GM19395 (cell line): ENCODE data around the gene FER.

Experiments used
- ATAC-seq: cut with Tn5 transposase; IDR thresholded peaks from one replicate; pipeline ENCODE4 v1.9.1; 2021; ENCODE audit warnings: mild to moderate bottlenecking, moderate library complexity; ENCODE audit not compliant: unreplicated experiment

The FER gene

DNA sequence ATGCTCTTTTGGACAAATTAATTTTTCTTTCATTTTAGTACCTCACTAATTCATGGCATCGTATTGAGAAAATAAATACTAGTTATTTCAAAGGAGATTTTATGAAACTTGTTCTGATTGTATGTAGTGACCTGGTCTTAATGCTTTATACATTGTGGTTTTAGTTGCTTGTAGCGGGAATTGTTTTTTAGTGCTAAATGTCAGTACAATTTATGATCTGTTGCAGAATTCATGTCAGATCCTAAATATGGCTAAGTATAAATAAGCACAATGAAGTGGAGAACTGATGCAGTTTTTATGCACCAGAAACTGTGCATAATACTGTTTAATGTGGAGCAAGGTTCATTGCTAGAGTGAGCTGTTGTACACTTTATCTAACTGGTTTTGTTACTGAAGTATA is 353.3 kb downstream of the FER start:
- no peak for ATAC-seq

- no peak for ATAC-seq
Measured at GRCh38 chr5:109102096-109102690, 354.5 kb downstream of the FER start.

DNA sequence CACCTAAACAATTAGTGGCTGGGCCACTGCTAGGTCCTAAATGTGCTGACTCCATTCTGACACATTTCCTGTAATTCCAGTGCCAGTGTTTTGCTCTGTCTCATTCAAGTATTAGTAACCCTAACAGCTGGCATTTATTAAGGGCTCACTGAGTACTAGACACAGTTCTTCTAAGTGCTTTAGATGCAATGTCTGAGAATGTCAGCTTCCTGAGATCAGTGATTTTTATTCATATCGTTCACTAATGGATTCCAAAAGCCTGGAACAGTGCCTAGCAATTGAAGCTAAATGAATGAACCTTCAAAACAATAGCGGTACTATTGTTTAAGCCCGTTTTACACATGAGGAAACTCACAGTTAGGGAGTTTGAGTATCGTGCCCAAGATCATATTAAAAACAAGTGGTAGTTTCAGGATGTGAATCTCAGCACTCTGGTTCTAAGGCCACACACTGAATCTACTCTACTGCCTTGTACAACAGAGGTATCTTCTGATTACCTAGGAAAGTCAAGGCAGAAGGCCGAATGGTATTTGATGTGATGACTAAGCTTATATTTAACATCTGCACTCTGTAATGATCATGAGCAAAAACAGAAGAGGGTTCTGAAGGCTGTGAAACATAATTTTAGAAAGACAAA is 358.1 kb downstream of the FER start:
- no peak for ATAC-seq

DNA sequence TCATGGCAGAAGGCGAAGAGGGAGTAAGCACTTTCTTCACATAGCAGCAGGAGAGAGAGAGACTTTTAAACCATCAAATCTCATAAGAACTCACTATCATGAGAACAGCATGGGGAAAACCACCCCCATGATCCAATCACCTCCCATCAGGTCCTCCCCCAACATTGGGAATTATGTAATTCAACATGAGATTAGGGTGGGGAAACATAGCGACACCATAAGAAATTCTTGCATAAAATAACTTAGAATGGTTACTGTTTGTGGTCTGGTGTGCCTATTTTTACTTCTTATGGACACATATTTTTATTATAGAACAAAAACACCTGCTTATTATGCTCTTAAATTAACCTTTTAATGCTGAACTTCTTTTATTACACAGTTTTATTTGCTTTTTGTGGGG is 364.0 kb downstream of the FER start:
- ATAC-seq, result no peak

DNA sequence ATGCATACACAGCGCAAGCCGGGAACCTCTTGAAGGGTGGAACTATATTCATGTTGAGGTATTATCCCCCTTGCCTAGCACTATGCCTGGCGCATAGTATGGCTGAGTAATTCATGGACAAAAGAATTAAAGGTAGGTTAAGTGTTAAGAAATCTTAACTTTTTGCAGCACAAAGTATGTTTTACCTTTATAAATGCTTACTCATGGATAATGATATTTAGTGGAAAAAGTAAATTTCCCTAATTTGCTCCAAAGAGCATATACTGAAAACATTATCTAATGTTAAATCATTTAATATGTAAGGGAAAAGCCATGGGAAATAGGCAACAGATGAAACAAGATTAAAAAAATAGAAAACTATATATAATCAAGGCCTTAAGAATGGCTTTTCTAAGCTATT is 365.9 kb downstream of the FER start:
- ATAC-seq, result no peak

GRCh38 chr5:109121225-109121624 is 373.5 kb downstream of the FER start:
- no peak for ATAC-seq

GRCh38 chr5:109125755-109126429 is 378.2 kb downstream of the FER start:
- ATAC-seq, result no peak

DNA sequence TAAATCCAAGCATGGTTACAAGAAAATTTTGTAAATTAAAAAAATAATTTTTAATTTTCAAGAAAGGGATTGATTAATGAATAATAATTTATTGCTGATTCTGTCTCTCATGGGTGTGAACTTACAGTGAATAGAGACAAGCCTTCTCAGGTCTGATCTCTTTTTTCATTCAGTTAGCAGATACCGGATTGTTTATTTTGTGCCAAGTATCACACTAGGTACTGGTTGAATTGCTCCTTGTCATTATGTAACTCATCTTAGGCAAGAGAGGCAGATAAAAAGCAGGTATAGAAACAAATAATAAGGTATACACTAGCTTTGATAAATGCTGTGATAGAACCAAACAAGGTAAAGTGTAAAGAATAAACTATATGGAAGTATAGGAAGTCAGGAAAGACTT is 378.8 kb downstream of the FER start:
- ATAC-seq, result no peak

- ATAC-seq, result no peak
Measured at GRCh38 chr5:109136906-109137305, 389.2 kb downstream of the FER start.

- no peak for ATAC-seq
Measured at GRCh38 chr5:109141222-109142200, 393.8 kb downstream of the FER start.

DNA sequence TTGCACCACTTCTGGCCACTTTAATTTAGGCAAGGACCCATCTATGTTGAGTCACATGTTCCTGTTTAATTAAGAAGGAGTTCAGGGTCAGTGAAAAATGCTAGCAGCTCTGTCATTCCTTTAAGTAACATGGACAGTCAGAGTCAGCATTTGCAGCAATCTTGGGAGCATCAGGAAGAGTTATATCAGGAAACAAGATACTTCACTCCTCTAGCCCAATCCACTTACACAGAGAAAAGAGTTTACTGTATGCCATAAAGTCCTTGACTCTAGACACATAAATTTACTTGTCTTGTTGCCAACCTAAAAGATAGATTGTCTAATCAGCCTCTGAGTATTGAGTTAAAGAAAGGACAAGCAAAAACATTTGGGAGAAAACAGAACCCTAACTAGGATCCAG is 395.3 kb downstream of the FER start:
- ATAC-seq, result no peak

DNA sequence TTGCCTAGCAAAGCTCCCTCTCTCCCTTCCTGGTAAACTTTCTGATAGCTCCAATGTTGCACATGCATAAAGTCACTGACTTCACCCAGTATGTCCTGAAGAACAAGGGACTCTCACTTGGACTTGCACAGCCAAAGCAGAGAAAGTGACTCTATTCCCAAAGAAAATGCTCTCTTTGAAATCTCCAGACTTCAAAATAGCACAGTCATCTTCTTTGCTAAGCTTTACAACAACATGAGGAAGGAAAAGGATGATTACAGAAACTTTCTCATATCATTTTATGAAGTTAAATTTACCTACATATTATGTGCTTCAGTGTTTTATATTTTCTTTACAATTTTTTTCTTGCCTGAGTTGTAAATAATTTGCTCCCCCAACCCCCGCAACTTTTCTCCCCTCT is 397.4 kb downstream of the FER start:
- no peak for ATAC-seq

GRCh38 chr5:109146591-109146990 is 398.9 kb downstream of the FER start:
- no peak for ATAC-seq

- no peak for ATAC-seq
Measured at GRCh38 chr5:109152565-109152964, 404.9 kb downstream of the FER start.

GRCh38 chr5:109155625-109156024 is 407.9 kb downstream of the FER start:
- ATAC-seq, result no peak

DNA sequence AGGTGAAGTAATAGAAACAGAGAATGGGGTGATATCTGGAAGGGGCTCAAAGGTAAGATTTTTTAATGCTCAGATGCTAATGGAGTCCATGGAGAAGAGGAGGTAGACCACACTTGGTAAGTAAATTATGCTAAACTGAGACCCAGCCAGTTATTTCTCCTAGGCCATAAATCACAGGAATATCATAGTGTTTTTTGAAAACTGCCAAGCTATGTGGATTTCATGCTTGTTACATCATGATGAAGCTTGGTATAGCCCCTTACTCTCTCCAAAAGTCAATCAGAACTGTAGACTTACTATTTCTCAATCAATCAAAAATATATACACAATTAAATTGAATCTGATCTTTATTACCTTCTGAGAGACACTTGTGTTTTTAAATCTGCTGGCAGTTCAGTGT is 409.2 kb downstream of the FER start:
- no peak for ATAC-seq

DNA sequence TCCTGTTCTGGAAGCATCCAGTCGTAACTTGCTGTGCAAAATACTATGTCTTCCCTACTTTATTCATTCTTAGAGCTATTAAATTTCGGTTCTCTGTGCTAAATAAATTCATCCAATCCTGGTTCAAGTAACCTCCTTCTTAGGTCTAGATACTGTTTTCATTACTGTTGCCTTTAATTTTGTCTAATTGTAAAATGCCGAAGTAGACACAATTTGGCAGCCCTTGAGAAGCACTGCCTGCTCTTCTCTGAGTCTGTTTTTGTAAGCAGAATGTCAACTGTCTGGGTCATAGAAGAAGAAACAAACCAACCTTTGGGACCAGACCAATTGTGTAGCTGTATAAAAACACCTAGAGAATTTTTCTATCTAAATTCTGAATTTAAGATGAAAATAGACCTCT is 412.8 kb downstream of the FER start:
- no peak for ATAC-seq

DNA sequence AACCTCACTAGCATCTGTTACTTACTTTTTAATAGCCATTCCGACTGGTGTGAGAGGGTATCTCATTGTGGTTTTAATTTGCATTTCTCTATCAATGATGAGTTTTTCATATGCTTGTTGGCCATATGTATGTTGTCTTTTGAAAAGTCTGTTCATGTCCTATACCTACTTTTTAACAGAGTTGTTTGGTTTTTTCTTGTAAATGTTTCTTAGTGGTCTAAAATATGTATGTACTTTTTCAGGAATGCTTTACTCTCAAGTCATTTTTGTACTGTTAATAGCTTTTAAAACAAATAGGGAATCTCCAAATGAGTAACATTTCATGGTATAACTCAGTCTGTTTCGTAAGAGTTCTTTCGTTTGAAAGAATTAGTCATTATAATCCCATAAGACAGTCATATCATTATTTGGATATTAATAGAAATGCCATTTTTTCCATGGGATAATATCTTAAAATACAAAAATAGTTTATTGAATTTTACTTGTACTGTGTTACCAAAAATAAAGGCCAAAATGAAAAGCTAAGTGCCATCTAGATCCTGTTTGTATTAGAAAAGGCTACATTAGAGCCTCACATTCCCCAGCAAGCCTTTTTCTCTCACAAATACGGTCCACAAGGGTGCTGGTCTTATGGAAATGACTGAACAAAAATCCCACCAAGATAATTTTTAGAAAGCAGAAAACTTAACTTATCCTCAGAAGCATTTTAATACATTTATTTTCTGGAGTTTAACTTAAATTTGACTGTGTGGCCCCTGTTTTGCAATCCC is 414.4 kb downstream of the FER start:
- peak; percentile 88 for ATAC-seq

DNA sequence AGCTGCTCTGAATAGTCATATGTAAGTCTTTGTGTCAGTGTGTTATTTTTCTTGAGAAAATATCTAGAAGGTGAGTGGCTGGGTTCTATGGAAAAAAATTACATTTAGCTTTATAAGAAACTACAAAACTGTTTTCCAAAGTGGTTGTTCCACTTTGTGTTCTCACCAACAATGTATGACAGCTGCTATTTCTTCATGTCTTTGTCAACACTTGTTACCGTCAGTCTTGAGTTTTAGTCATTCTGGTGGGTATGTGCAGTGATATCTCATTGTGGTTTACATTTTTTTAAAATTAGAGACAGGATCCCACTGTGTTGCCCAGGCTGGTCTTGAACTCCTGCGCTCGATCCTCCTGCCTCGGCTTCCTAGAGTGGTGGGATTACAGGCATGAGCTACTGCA is 415.6 kb downstream of the FER start:
- no peak for ATAC-seq

- no peak for ATAC-seq
Measured at GRCh38 chr5:109164001-109164400, 416.3 kb downstream of the FER start.

- no peak for ATAC-seq
Measured at GRCh38 chr5:109167586-109167985, 419.9 kb downstream of the FER start.
